ENCODE measurements around the gene PROM2.

- TF ChIP-seq CTCF (IDR thresholded peaks at IDR 0.05; ENCODE audit: insufficient read depth, low read length, poor library complexity, severe bottlenecking) (no peak), EZH2phosphoT487 (conservative IDR thresholded peaks at IDR 0.05; ENCODE audit: low read length) (no peak)
Measured at GRCh38 chr2:95326433-95327140, 52.3 kb downstream of the PROM2 start.

Measured in SU-DHL-6 (cell line).